GM19324 (cell line): ENCODE measurements around the gene RSF1.

Experiments used
- ATAC-seq: cut with Tn5 transposase; IDR thresholded peaks from one replicate; pipeline ENCODE4 v1.9.1; 2021; ENCODE audit warnings: mild to moderate bottlenecking, moderate library complexity; ENCODE audit not compliant: unreplicated experiment, low FRiP score

RSF1 gene

DNA sequence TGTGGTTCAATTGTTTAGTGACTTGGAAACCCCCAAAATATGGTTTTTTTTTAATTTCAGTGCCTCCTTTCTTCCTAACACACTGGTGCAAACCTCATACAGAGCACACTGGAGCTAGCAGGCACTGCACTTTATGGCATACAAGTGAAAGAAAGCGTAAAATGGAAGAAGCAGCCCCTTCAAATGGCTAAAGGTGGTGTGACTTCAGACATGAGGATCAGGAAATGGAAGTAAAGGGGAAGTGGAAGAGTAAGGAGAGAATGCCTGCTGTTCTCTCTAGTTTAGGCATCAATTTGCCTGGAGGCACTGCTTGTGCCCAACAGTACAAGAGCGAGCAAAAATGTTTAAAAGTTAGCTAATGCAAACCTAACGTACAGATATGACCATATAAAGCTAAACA is 5.7 kb downstream of the RSF1 start:
- ATAC-seq = no peak

DNA sequence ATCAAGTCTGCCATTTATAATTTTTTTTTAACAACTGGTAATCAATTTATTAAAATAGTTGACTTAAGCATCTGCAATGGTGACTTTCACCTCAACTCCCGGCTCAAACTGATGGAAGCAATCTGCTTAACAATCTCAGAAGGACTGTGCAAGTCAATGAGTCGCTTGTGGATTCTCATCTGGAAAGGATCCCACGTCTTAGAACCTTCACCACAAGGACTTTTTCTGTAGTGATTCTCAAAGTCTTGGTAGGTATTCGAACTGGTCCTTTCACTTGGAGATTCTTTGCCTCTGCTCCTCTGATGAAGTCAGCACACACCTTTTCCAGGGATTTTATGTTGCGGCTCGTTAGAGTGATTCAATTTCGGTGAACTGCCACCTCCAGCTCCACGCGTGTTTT is 7.3 kb downstream of the RSF1 start:
- no peak for ATAC-seq

DNA sequence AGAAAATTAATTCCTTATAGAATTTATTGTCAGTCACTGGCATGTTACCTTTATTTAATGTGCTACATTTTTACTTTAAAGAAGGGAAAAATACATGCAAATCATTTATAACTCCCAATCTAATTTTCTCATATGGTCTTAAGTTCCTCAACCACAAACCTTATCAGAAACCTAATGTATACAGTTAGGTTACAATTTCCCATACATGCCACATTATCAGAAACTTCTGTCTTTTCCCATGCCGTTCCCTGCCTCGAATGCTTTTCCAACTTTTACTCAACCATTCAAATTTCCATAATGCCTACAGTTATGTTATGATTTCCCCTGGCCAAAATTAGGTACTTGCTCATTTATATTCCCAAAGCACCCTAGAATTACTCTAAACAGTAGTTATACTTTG is 13.5 kb downstream of the RSF1 start:
- ATAC-seq = no peak

DNA sequence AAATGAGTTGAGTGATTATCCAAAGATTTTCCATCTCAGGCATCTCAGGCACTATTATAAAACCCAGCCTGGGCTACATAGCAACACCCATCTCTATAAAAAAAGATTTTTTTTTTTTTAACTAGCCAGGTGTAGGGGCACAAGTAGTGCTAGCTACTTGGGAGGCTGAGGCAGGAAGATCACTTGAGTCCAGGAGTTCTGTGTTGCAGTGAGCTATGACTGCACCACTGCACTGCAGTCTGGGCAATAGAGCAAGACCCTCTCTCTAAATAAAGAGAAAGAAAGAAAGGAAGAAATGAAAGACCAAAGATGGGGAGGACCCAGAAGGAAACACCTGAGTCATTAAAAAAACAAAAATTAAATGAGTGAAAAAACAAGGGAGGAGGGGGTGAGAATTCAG is 14.1 kb downstream of the RSF1 start:
- ATAC-seq = no peak

DNA sequence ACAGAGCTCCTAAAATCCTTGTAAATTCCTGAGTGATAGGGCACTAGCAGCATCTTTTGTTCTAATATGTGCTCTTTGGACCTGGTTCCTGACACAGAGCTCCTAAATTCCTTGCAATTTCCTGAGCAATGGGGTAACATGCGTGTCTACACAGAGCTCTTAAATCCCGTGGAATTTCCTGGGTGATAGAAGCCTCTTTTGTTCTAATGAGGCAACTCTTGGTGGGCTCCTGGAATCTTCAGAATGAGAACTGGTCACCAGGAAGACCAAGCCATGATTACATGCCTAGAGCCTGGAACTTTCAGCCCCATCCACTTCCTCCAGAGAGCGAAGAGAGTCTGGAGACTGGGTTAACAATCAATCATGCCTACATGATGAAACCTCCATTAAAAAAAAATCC is 19.0 kb downstream of the RSF1 start:
- no peak for ATAC-seq

DNA sequence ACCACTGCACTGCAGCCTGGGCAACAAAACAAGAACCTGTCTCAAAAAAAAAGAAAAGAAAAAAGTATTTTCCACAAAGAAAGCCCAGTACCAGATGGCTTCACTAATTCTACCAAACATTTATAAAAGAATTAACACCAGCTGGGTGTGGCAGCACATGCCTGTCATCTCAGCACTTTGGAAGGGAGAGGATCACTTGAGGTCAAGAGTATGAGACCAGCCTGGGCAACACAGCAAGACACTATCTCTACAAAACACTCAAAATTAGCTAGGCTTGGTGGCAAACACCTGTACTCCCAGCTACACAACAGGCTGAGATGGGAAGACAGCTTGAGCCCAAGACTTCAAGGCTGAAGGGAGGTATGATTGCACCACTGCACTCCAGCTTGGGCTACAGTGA is 20.1 kb downstream of the RSF1 start:
- ATAC-seq = no peak

DNA sequence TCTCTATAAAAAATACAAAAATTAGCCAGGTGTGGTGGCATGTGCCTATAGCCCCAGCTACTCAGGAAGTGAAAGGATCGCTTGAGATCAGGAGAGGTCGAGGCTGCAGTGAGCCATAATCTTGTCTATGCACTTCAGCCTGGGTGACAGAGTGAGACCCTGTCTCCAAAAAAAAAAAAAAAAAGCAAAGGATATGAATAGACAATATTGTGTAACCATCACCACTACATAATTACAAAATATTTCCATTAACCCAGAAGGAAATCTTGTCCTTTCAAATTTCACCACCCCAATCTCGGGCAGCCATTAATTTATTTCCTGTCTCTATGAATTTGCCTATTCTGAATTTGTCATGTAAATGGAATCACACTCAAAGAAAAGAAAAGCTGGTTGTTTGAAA is 21.2 kb downstream of the RSF1 start:
- ATAC-seq = no peak

DNA sequence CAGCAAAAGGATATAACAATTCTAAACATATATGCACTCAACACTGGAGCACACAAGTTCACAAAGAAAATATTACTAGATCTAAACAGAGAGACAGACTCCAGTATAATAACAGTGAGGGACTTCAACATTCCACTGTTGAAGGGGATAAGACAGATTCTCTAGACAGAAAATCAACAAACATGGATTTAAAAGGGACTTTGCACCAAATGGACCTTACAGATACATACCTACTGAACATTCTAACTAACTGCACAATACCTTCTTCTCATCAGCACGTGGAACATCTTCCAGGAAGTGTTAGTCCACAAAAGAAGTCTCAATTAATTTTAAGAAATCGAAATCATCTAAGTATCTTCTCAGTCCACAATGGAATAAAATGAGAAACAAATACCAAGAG is 26.6 kb downstream of the RSF1 start:
- no peak for ATAC-seq

DNA sequence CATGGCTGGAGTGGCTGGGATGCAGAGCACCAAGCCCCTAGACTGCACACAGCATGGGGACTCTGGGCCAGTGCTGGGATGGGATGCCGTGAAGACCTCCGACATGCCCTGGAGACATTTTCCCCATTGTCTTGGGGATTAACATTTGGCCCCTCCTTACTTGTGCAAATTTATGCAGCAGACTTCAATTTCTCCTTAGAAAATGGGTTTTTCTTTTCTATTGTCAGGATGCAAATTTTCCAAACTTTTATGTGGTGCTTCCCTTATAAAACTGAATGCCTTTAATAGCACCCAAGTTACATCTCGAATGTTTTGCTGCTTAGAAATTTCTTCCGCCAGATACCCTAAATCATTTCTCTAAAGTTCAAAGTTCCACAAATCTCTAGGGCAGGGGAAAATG is 29.2 kb downstream of the RSF1 start:
- no peak for ATAC-seq

DNA sequence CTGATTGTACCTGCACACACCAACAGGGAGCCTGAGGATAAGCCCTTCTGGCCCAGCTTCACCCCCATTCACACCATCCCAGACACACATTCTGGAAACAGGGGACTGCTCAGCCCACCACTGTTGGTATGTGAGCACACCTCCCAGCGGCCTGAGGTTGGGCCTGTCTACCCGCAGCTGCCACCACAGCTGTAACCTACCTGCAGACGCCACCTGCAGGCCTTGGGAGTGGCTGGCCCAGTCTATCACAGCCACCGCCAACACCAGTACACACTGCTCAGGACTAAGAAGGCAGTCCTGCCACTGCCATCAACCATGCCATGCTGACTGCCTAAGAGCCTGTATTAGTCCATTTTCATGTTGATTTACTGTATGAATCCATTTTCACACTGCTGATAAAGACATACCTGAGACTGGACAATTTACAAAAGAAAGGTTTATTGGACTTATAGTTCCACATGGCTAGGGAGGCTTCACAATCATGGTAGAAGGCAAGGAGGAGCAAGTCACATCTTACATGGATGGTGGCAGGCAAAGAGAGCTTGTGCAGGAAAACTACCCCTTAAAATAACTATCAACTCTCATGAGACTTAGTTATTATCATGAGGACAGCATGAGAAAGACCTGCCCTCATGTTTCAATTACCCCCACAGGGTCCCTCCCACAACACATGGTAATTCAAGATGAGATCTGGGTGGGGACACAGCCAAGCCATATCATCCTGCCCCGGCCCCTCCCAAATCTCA is 30.6 kb downstream of the RSF1 start:
- no peak for ATAC-seq

DNA sequence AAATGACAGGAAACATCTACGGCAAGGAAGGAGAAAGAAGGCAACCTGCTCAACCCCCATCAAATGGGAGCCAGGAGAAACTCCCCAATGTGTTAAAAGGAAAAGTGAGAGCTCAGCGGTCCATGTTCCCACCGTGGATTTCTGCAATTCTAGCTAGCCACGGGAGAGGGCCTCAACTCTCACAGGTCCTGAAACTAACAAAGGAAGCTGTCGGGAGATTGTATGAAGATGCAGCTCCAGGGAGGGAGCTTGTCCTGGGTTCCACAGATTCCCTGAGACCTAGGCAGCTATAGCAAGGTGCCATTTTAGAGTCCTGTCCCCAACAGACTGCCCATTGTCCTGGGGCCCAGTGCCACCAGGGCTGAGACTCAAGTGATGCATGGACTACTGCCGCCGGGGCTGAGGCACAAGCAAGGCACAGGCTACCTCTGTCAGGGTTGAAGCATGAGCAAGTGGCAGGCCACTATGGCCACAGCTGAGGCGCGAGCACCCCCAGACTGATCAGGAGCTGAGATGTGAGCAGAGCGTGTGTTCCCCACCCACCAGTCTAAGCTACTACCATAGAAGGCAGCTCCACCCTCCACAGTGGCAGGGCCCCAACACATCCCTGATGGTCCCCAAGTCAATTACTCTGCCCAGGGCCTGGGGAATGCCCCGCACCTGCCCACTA is 31.3 kb downstream of the RSF1 start:
- ATAC-seq = no peak

DNA sequence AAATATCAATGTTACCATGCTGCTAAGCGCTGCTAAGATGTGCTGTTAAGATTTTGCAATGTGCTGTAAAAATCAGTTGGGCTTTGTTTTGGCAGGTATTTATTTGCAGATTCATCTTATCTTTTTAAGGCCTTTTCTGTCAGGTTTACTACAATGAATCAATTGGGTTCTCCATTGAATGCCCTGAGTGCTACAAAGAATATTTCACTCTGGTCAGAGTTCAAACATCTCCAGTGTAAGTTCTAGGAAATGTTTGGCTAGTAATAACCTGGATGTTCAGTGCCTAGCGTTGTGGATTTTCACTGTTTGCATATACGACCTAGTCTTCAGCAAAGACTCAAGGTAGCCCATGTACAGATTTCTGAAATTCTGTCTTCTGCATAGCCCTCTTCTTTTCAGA is 36.0 kb downstream of the RSF1 start:
- ATAC-seq = no peak

DNA sequence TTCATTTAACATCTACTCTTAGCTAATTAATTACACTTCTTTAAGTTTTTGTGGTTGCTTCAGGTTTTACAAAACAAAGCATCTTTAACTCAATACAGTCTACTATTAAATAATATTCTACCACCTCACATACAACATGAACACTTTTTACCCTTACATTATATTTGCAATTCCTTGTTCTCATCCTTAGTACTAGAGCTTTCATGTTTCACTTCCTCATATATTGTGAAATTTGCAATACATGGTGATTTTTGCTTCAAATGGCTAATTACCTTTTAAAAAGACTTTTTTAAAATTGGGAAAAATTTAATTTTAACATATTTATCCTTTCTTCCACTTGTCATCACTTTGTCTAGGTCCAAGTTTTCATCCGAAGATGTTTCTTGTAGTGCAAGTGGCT is 37.5 kb downstream of the RSF1 start:
- ATAC-seq = no peak

DNA sequence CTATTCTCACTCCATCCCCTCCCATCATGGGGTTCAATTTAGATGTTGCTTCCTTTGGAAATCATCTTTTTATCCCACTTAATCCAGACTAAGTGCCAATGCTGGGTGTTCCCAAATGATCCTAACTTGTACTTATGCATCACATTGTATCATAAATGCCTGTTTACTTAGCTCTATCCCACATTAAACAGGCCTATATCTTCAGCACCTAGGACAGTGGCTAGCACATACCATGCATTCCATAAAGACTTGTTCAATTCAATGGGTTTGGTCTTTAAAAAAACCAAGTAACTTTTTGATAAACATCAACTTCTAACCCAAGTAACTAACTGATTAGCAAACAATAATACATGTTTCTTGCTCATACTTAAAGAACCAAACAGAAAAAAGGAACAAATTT is 40.6 kb downstream of the RSF1 start:
- ATAC-seq = no peak

DNA sequence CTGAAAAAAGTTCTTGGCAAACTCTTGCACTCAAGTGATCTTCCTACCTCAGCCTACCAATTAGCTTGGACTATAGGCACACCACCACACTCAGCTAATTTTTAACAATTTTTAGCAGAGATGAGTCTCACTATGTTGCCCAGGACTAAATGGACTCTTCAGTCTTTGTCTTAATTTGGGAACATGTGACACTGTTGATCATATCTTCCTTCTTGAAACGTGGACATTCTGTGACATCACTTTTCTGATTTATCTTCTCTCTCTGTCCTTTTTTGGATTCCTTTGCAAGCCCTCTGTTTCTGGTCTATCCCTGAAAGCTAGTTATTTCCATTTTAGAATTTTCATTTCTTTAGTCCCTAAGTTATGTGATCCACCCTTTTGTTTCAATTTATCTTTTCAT is 42.0 kb downstream of the RSF1 start:
- no peak for ATAC-seq

DNA sequence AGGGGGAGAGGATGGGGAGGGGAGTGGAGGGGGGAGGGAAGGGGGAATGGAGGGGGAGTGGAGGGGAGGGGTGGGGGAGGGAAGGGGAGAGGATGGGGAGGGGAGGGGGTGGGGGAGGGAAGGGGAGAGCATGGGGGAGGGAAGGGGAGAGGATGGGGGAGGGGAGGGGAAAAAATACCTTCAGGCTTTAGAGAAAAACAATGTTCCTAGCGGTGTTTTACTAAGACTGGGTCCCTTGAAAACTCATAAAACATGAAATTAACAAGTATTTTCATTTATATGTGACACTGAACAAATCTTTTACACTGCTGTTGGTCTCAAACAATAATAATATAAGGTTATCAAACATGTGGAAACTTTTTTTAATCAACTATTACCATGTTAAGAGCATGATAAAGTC is 42.4 kb downstream of the RSF1 start:
- no peak for ATAC-seq

DNA sequence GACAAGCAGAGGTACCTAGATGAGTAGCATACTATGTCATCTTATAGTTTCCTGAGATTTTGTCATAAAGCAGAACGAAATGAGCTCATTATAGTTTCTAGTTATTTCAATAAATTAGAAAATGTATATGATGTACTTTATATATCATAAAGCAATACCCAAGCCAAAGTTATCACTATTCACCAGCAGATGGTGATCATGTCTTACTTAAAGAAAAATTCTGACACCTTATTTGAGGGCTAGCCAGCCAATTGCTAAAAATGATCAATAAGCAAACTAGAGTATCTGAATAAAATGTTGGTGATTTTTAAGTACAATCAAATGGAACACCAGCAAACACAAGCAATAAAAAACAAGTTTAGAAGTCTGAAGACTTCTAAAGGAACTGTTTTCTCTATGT is 44.1 kb downstream of the RSF1 start:
- no peak for ATAC-seq

DNA sequence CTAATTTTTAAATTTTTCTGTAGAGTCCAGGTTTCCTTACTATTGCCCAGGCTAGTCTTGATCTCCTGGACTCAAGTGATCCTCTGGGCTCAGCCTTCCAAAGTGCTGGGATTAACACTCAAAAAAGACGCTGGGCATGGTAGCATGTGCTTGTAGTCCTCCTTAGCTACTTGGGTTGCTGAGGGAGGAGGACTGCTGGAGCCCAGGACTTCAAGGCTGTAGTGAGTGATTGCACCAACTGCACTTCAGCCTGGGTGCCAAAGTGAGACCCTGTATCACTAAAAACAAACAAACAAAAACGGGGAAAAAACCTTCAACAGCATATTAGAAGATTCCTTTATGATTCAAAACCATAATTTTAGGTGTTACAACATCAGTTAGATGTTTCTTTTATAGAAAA is 44.6 kb downstream of the RSF1 start:
- no peak for ATAC-seq

DNA sequence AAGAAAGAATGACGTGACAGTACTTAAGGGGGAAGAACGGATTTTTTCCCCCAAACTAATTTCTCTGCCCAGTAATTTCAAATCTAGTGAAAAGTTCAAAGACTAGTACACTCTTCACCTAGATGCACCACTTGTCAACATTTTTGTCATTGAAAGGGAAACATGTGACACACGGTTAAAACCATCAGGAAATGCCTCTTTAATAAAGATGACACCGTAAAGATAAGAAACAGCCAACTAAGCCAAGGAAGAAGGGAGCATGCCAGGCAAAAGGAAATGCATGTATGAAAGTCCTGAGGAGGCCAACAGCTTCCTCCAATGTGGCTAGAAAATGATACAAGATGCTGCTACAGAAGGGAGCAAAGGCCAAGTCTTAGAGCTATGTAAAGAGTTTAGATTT is 49.4 kb downstream of the RSF1 start:
- no peak for ATAC-seq

DNA sequence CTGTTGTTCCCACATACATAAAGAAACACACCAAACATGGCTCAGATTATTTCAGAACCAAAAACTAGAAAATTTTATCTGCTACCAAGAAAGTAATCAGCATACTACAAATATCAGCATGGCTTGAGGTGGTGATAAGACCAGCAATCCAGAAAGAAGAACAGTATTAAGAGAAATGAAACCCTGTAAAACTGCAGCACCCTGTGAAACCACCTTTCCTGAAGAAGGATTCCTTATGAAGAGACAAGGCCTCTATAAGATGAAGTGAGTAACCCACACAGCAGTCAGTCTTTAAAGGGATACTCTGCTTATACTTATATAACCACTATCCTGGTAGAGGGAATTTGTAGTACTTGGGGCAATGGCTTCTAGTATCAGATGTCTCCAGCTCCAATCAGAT is 49.9 kb downstream of the RSF1 start:
- ATAC-seq = no peak

DNA sequence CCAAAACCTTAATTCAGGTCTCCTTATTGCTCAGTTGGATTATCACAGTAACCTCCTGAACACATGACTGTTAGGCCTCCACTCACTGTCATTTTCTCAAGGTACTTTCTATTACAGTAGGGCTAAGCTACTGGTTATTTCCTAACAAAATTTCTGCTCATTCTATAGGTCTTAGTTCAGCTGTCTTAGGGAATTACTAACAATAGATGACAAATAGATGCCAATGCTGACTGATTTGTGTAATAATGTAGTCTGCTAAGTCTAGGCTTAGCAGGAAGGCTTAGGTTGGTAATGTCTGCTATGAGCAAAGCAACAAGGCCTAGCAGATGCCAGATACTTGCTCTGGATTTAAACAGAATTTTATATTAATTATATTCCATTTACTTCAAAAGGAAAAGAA is 58.1 kb downstream of the RSF1 start:
- no peak for ATAC-seq

DNA sequence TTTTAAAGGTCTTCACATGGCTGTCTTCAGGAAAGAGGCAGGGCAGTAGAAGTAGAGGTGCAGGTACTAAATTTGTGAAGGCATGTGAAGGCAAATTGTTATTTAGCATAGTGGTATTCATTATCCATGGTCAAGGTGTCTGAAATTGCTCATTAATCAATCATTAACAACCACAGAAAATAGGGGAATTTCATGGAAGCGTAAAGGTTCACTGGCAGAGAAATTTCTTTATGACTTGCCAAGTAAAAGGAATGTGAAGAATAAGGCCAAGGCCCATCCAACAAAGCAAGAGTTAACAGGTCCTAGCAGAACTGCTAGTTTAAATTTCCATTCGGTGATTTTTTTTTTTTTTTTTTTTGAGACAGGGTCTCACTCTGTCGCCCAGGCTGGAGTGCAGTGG is 59.0 kb downstream of the RSF1 start:
- no peak for ATAC-seq

DNA sequence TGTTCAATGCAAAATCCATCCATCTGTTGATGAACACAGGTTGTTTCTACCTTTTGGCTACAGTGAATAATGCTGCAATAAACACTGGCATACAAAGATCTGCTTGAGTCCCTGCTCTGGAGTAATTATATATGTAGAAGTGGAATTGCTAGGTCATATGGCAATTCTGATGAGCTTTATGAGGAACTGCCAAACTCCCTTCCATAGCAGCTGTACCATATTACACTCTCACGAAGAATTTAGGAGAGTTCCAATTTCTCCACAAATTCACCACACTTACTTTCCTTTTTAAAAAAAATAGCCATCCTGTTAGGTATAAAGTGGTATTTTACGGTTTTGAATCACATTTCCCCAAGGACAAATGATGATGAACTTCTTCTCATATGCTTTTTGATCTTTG is 62.2 kb downstream of the RSF1 start:
- ATAC-seq = no peak
